Esophagus muscularis mucosa (tissue), 4 donors: ENCODE measurements around the gene GALNT15. TPM values are rescaled to one million over a fixed set of nuclear protein-coding genes. Genes with fewer than 3 reads are reported as not detected.
A peak's percentile ranks its signal among the peaks of the same experiment; 100 is the strongest.

ENCODE experiments used
- DNase-seq: peaks from one replicate; pipeline ENCODE4 v3.0.0-alpha.2; 2017; ENCODE audit errors: extremely low spot score
- H3K27ac ChIP-seq, 4 donors: fragments of 200-600 bp; sonication (generic); replicated peaks in 1 of 4; 1 replicate in 3 of 4; 2 replicates in 1 of 4; pipeline ENCODE4 v1.5.1; 2016 to 2019; ENCODE audit warnings: mild to moderate bottlenecking in 1 of 4
- H3K27me3 ChIP-seq, 4 donors: fragments of 200-600 bp; sonication (generic); one replicate each; pipeline versions ENCODE4 v1.5.1 to v1.6.0; 2016 to 2019
- H3K36me3 ChIP-seq, 4 donors: fragments of 200-600 bp; sonication (generic); one replicate each; pipeline ENCODE4 v1.5.1; 2016 to 2019
- H3K4me1 ChIP-seq, 4 donors: fragments of 200-600 bp; sonication (generic); one replicate each; pipeline ENCODE4 v1.5.1; 2016 to 2019
- H3K4me3 ChIP-seq, 4 donors: fragments of 200-600 bp; sonication (generic); 1 replicate in 2 of 4; 2 replicates in 2 of 4; pipeline ENCODE4 v1.5.1; 2016 to 2019; ENCODE audit warnings: mild to moderate bottlenecking in 4 of 4, moderate library complexity in 1 of 4
- H3K9me3 ChIP-seq, 4 donors: fragments of 200-600 bp; sonication (generic); 1 replicate in 3 of 4; 2 replicates in 1 of 4; pipeline ENCODE4 v1.5.1; 2016 to 2019
- CTCF ChIP-seq, 3 experiments: fragments of 200-600 bp in 2 of 3; fragments of 450-650 bp in 1 of 3; sonication (generic) in 2 of 3; IDR thresholded peaks; one replicate each; pipeline ENCODE4 v1.5.1; 2017 to 2019; ENCODE audit warnings: antibody characterized with exemption in 3 of 3, mild to moderate bottlenecking in 2 of 3, moderate library complexity in 1 of 3
- EP300 ChIP-seq: sonication (generic); formaldehyde crosslinking; IDR thresholded peaks from one replicate; pipeline ENCODE4 v1.6.1; 2017; ENCODE audit warnings: antibody characterized with exemption
- POLR2A ChIP-seq: fragments of 450-650 bp; IDR thresholded peaks from one replicate; pipeline ENCODE4 v1.6.1; 2017; ENCODE audit warnings: antibody characterized with exemption, moderate library complexity, mild to moderate bottlenecking, low read depth
- POLR2AphosphoS5 ChIP-seq, 2 donors: sonication (generic); formaldehyde crosslinking; IDR thresholded peaks; one replicate each; pipeline ENCODE4 v1.6.1; 2017; ENCODE audit warnings: antibody characterized with exemption in 2 of 2
- WGBS: methylation state at CpG from one replicate; pipeline ENCODE4 v1.1.5; 2018; 5-methylcytosine and 5-hydroxymethylcytosine counted together
- intact Hi-C: fragments of 100-400 bp; cut with DNase I; formaldehyde crosslinking; loops from one replicate; pipeline ENCODE4 v1.15.1; 2023
- total RNA-seq, 4 donors: library from RNA; depleted of rRNA; stranded (reverse); fragments of >200 nt; gene quantifications; one replicate each; pipeline versions ENCODE4 v1.1.0 to v1.2.1, GENCODE V29; 2016

GALNT15 gene
- total RNA-seq, 4 donors from 2014 or later = 76.0 to 320 (median 135) TPM

- H3K36me3 ChIP-seq = peaks cover 6 to 50% (median 34%) of the 10 kb centered on the region in 4 donors
- no peaks in the 10 kb centered on the region for H3K27me3 ChIP-seq
- TF ChIP-seq POLR2AphosphoS5 (IDR thresholded peaks at IDR 0.05) (no peak), POLR2A (no peak), CTCF (IDR thresholded peaks at IDR 0.05) (no peak), EP300 (no peak)
- no peak for DNase-seq
- WGBS = 88% methylated on average over 1 of the region's 1 CpG
- intact Hi-C loops = no loop called here
- H3K4me1 ChIP-seq = peaks cover 9 to 15% (median 14%) of the 10 kb centered on the region in 4 donors
- no peak overlapping the region for H3K27ac ChIP-seq
- H3K4me3 ChIP-seq = no peak overlapping the region
- no peaks in the 10 kb centered on the region for H3K9me3 ChIP-seq
Measured at GRCh38 chr3:16272588-16272987, 98.1 kb downstream of the GALNT15 start.

GRCh38 chr3:16273867-16274266 lies 99.4 kb downstream of the GALNT15 start:
- H3K4me1 ChIP-seq = peaks cover 3 to 15% (median 9%) of the 10 kb centered on the region in 4 donors
- peaks cover 6 to 50% (median 34%) of the 10 kb centered on the region in 4 donors for H3K36me3 ChIP-seq
- TF ChIP-seq POLR2A = no peak
- no peak for TF ChIP-seq POLR2AphosphoS5 (IDR thresholded peaks at IDR 0.05)
- TF ChIP-seq EP300 = no peak
- no peak overlapping the region for H3K4me3 ChIP-seq
- no peaks in the 10 kb centered on the region for H3K9me3 ChIP-seq
- no peak for DNase-seq
- H3K27ac ChIP-seq = no peak overlapping the region
- intact Hi-C loops = no loop called here
- no peaks in the 10 kb centered on the region for H3K27me3 ChIP-seq
- 89% methylated on average over 2 of the region's 2 CpGs for WGBS

GRCh38 chr3:16277471-16277870 lies 103.0 kb downstream of the GALNT15 start:
- H3K27ac ChIP-seq = peak overlapping the region in 1 of 4 donors; percentile 11
- H3K27me3 ChIP-seq = no peaks in the 10 kb centered on the region
- peaks cover 0 to 24% (median 10%) of the 10 kb centered on the region in 4 donors for H3K36me3 ChIP-seq
- TF ChIP-seq POLR2A (no peak), EP300 (no peak), POLR2AphosphoS5 (IDR thresholded peaks at IDR 0.05) (no peak), CTCF (IDR thresholded peaks at IDR 0.05) (no peak)
- H3K4me1 ChIP-seq = peaks cover 6 to 29% (median 18%) of the 10 kb centered on the region in 4 donors
- intact Hi-C loops = no loop called here
- H3K9me3 ChIP-seq = no peaks in the 10 kb centered on the region
- DNase-seq = no peak
- WGBS = 85% methylated on average over 3 of the region's 3 CpGs
- H3K4me3 ChIP-seq = no peak overlapping the region

- TF ChIP-seq EP300 (no peak), POLR2AphosphoS5 (IDR thresholded peaks at IDR 0.05) (peak in 1 of 2 donors; percentile 55), POLR2A (no peak)
- Histone ChIP-seq H3K9me3 (no peaks in the 10 kb centered on the region), H3K27me3 (no peaks in the 10 kb centered on the region), H3K27ac (peak overlapping the region; percentile 46 to 75 (median 58)), H3K4me3 (no peak overlapping the region), H3K36me3 (peaks cover 0 to 25% (median 10%) of the 10 kb centered on the region in 4 donors), H3K4me1 (peaks cover 6 to 29% (median 18%) of the 10 kb centered on the region in 4 donors)
- intact Hi-C loops = no loop called here
- no peak for DNase-seq
- WGBS = 48% methylated on average over 3 of the region's 3 CpGs
Measured at GRCh38 chr3:16279010-16279801, 104.7 kb downstream of the GALNT15 start.

- no peak for TF ChIP-seq CTCF (IDR thresholded peaks at IDR 0.05)
- no peak for TF ChIP-seq POLR2A
- no peak for TF ChIP-seq POLR2AphosphoS5 (IDR thresholded peaks at IDR 0.05)
- no peak for DNase-seq
- Histone ChIP-seq H3K9me3 (no peaks in the 10 kb centered on the region), H3K4me1 (peaks cover 8 to 29% (median 18%) of the 10 kb centered on the region in 4 donors), H3K36me3 (peaks cover 0 to 24% (median 7%) of the 10 kb centered on the region in 4 donors), H3K27ac (no peak overlapping the region), H3K4me3 (no peak overlapping the region), H3K27me3 (no peaks in the 10 kb centered on the region)
- intact Hi-C loops = no loop called here
- WGBS = 88% methylated on average over 2 of the region's 2 CpGs
Measured at GRCh38 chr3:16280671-16281070, 106.2 kb downstream of the GALNT15 start.

Other genes starting within 250 kb of the GALNT15 start
- gene DPH3, start 90.3 kb downstream of the GALNT15 start, total RNA-seq = 10 to 100 TPM; 27.2 to 50.7 (median 37.6) TPM
- 10 to 100 TPM in 2 of 4 donors, 1 to 10 TPM in 2; 6.7 to 13.3 (median 10.2) TPM for gene OXNAD1, start 90.5 kb downstream of the GALNT15 start, total RNA-seq